Cerebellar nuclear complex (tissue), 1 donor: Measurements from ENCODE around the gene SMLR1.

ENCODE experiments used
- DNase-seq, 2 experiments: peaks; one replicate each; lab custom pipeline; 2025; lab: John Stamatoyannopoulos, UW

SMLR1 gene

GRCh38 chr6:130852844-130853554, 25.8 kb downstream of the SMLR1 start:
- no peak for DNase-seq

- no peak for DNase-seq
Measured at GRCh38 chr6:130853555-130854183, 26.5 kb downstream of the SMLR1 start.

- no peak for DNase-seq
Measured at GRCh38 chr6:130858054-130858453, 30.8 kb downstream of the SMLR1 start.

GRCh38 chr6:130858498-130859160, 31.4 kb downstream of the SMLR1 start:
- no peak for DNase-seq

- DNase-seq = no peak
Measured at GRCh38 chr6:130859161-130859867, 32.1 kb downstream of the SMLR1 start.

GRCh38 chr6:130862370-130862769, 35.2 kb downstream of the SMLR1 start:
- DNase-seq = no peak

- DNase-seq = no peak
Measured at GRCh38 chr6:130863415-130864230, 36.4 kb downstream of the SMLR1 start.

- no peak for DNase-seq
Measured at GRCh38 chr6:130864344-130864743, 37.1 kb downstream of the SMLR1 start.

- no peak for DNase-seq
Measured at GRCh38 chr6:130865793-130866192, 38.6 kb downstream of the SMLR1 start.

- no peak for DNase-seq
Measured at GRCh38 chr6:130869681-130870080, 42.5 kb downstream of the SMLR1 start.

GRCh38 chr6:130870179-130870880, 43.1 kb downstream of the SMLR1 start:
- no peak for DNase-seq

GRCh38 chr6:130872250-130873095, 45.3 kb downstream of the SMLR1 start:
- DNase-seq = no peak

- DNase-seq = no peak
Measured at GRCh38 chr6:130873746-130874145, 46.5 kb downstream of the SMLR1 start.

- DNase-seq = no peak
Measured at GRCh38 chr6:130879826-130880225, 52.6 kb downstream of the SMLR1 start.

GRCh38 chr6:130882370-130882769, 55.2 kb downstream of the SMLR1 start:
- no peak for DNase-seq

- DNase-seq = peak in 1 of 2 experiments; percentile 44
Measured at GRCh38 chr6:130885392-130886192, 58.4 kb downstream of the SMLR1 start.
